NB4 (cell line): ENCODE measurements around the gene BCL7C.

Source experiments
- CTCF ChIP-seq: IDR thresholded peaks from one replicate; pipeline ENCODE4 v1.5.1; 2012; ENCODE audit warnings: low read depth, low read length
- POLR2A ChIP-seq: IDR thresholded peaks from 2 replicates; pipeline ENCODE4 v1.6.1; 2011; ENCODE audit warnings: mild to moderate bottlenecking; ENCODE audit not compliant: insufficient read length; ENCODE audit errors: extremely low read depth

GRCh38 chr16:30922960-30923535, 29.2 kb upstream of the BCL7C start:
- TF ChIP-seq CTCF (no peak), POLR2A (peak; percentile 26)
